HK-2 (cell line): ENCODE data around the gene PAPSS2.
"Not testable (repeated sequence)": the region's sequence is repeated elsewhere in the genome, so short reads cannot be mapped to it uniquely, and the experiment has no call there.

Experiments used
- DNase-seq: peaks from one replicate; pipeline ENCODE4 v3.0.0-alpha.2; 2018; ENCODE audit not compliant: unreplicated experiment

The PAPSS2 gene

GRCh38 chr10:87659571-87660483 is at the start of gene PAPSS2:
Gene PAPSS2, plus strand, starts transcription at chr10:87659878. Its CDS starts 104 bp downstream, at chr10:87659982.
- peak; percentile 68 for DNase-seq

GRCh38 chr10:87611341-87611740 is 48.3 kb upstream of the PAPSS2 start:
- DNase-seq, result not testable (repeated sequence)

- no peak for DNase-seq
Measured at GRCh38 chr10:87612115-87612514, 47.6 kb upstream of the PAPSS2 start.

- DNase-seq, result no peak
Measured at GRCh38 chr10:87613751-87614150, 45.9 kb upstream of the PAPSS2 start.

GRCh38 chr10:87615856-87616255 is 43.8 kb upstream of the PAPSS2 start:
- DNase-seq, result no peak

GRCh38 chr10:87617503-87617902 is 42.2 kb upstream of the PAPSS2 start:
- no peak for DNase-seq

GRCh38 chr10:87618566-87619423 is 40.9 kb upstream of the PAPSS2 start:
- DNase-seq, result no peak

GRCh38 chr10:87619705-87620104 is 40.0 kb upstream of the PAPSS2 start:
- DNase-seq, result no peak

- not testable (repeated sequence) for DNase-seq
Measured at GRCh38 chr10:87621440-87621839, 38.2 kb upstream of the PAPSS2 start.

GRCh38 chr10:87622314-87623004 is 37.2 kb upstream of the PAPSS2 start:
- DNase-seq, result no peak

GRCh38 chr10:87623191-87623590 is 36.5 kb upstream of the PAPSS2 start:
- DNase-seq, result no peak

- no peak for DNase-seq
Measured at GRCh38 chr10:87625661-87626060, 34.0 kb upstream of the PAPSS2 start.

GRCh38 chr10:87626422-87626892 is 33.2 kb upstream of the PAPSS2 start:
- DNase-seq, result no peak

GRCh38 chr10:87630171-87630570 is 29.5 kb upstream of the PAPSS2 start:
- no peak for DNase-seq

GRCh38 chr10:87632454-87632853 is 27.2 kb upstream of the PAPSS2 start:
- no peak for DNase-seq

- no peak for DNase-seq
Measured at GRCh38 chr10:87634311-87634710, 25.4 kb upstream of the PAPSS2 start.

- peak; percentile 62 for DNase-seq
Measured at GRCh38 chr10:87635498-87636312, 24.0 kb upstream of the PAPSS2 start.

GRCh38 chr10:87636313-87636915 is 23.3 kb upstream of the PAPSS2 start:
- DNase-seq, result peak; percentile 24

GRCh38 chr10:87639493-87639892 is 20.2 kb upstream of the PAPSS2 start:
- no peak for DNase-seq

- no peak for DNase-seq
Measured at GRCh38 chr10:87640043-87640442, 19.6 kb upstream of the PAPSS2 start.

GRCh38 chr10:87642486-87642885 is 17.2 kb upstream of the PAPSS2 start:
- no peak for DNase-seq
